Body of pancreas (tissue), 4 donors: Measurements from ENCODE around the gene L3MBTL1. TPM values are rescaled to one million over a fixed set of nuclear protein-coding genes. Genes with fewer than 3 reads are reported as not detected.
A peak's percentile ranks its signal among the peaks of the same experiment; 100 is the strongest.

Experiments
- ATAC-seq: fragments of 150-250 bp; one replicate; pipeline ENCODE4 v1.9.1; 2016
- DNase-seq, 4 donors: peaks; one replicate each; pipeline ENCODE4 v3.0.0-alpha.2; 2019
- H3K27ac ChIP-seq, 4 donors: fragments of 200-600 bp; sonication (generic); 1 replicate in 3 of 4; 2 replicates in 1 of 4; pipeline versions ENCODE4 v1.5.1 to v1.6.1; 2016 to 2019; ENCODE audit warnings: mild to moderate bottlenecking in 1 of 4, mixed read lengths in 1 of 4, moderate library complexity in 1 of 4
- H3K27me3 ChIP-seq, 2 donors: fragments of 200-600 bp; sonication (generic); one replicate each; pipeline ENCODE4 v1.6.0; 2016; ENCODE audit warnings: mild to moderate bottlenecking in 1 of 2
- H3K36me3 ChIP-seq, 2 donors: fragments of 200-600 bp; sonication (generic); replicated peaks in 1 of 2; 2 replicates each; pipeline ENCODE4 v1.5.1; 2016; ENCODE audit warnings: low read depth in 2 of 2; ENCODE audit not compliant: insufficient read depth in 1 of 2
- H3K4me1 ChIP-seq: fragments of 200-600 bp; sonication (generic); one replicate; pipeline ENCODE4 v1.6.0; 2016
- H3K4me3 ChIP-seq, 2 donors: fragments of 200-600 bp; sonication (generic); 1 replicate in 1 of 2; 2 replicates in 1 of 2; pipeline ENCODE4 v1.5.1; 2016 to 2019
- H3K9me3 ChIP-seq, 3 donors: fragments of 200-600 bp; sonication (generic); 1 replicate in 2 of 3; 2 replicates in 1 of 3; pipeline ENCODE4 v1.5.1; 2016
- CTCF ChIP-seq, 7 experiments: fragments of 450-650 bp in 4 of 7; fragments of 200-600 bp in 3 of 7; sonication (generic) in 3 of 7; IDR thresholded peaks; one replicate each; pipeline ENCODE4 v1.5.1; 2016 to 2019; ENCODE audit warnings: antibody characterized with exemption in 7 of 7
- POLR2A ChIP-seq, 3 donors: fragments of 450-650 bp; IDR thresholded peaks; one replicate each; pipeline ENCODE4 v1.6.1; 2016; ENCODE audit warnings: antibody characterized with exemption in 3 of 3, mild to moderate bottlenecking in 2 of 3
- WGBS, 2 donors: methylation state at CpG; one replicate each; pipeline ENCODE4 v1.1.5; 2017; 5-methylcytosine and 5-hydroxymethylcytosine counted together
- intact Hi-C: fragments of 100-400 bp; cut with DNase I; formaldehyde crosslinking; loops from one replicate; pipeline ENCODE4 v1.15.1; 2023
- total RNA-seq, 2 donors: library from RNA; depleted of rRNA; stranded (reverse); fragments of >200 nt; gene quantifications; one replicate each; pipeline ENCODE4 v1.1.0, GENCODE V29; 2016

Gene L3MBTL1
- total RNA-seq, 2 donors from 2014 or later = 4.9 to 10.1 TPM

GRCh38 chr20:43513931-43514647 lies 6.6 kb downstream of the L3MBTL1 start:
- peaks cover 17% of the 10 kb centered on the region for H3K4me1 ChIP-seq
- DNase-seq (peak; percentile 97 to 100 (median 100)), ATAC-seq (peak; percentile 94)
- peak overlapping the region; percentile 11 to 31 for H3K4me3 ChIP-seq
- H3K36me3 ChIP-seq = no peaks in the 10 kb centered on the region
- peak overlapping the region; percentile 10 to 69 (median 56) for H3K27ac ChIP-seq
- H3K9me3 ChIP-seq = no peaks in the 10 kb centered on the region
- WGBS, 2 donors = 43 to 80% methylated on average over 25 to 39 of the region's 39 CpGs
- intact Hi-C loops = no loop called here
- no peaks in the 10 kb centered on the region for H3K27me3 ChIP-seq
- TF ChIP-seq CTCF (IDR thresholded peaks at IDR 0.05) = peak in 4 of 7 experiments; percentile 37 to 58 (median 49)
- peak; percentile 49 to 70 (median 61) for TF ChIP-seq POLR2A (IDR thresholded peaks at IDR 0.05)

- H3K9me3 ChIP-seq = no peaks in the 10 kb centered on the region
- ATAC-seq (no peak), DNase-seq (no peak)
- H3K27ac ChIP-seq = peak overlapping the region; percentile 10 to 69 (median 44)
- H3K27me3 ChIP-seq = no peaks in the 10 kb centered on the region
- peak overlapping the region in 1 of 2 donors; percentile 11 for H3K4me3 ChIP-seq
- 59 to 66% methylated on average over 9 to 12 of the region's 27 CpGs for WGBS, 2 donors
- intact Hi-C loops = no loop called here
- TF ChIP-seq POLR2A (IDR thresholded peaks at IDR 0.05) = no peak
- no peak for TF ChIP-seq CTCF (IDR thresholded peaks at IDR 0.05)
- H3K36me3 ChIP-seq = no peaks in the 10 kb centered on the region
- peaks cover 17% of the 10 kb centered on the region for H3K4me1 ChIP-seq
These were observed 7.1 kb downstream of the L3MBTL1 start for GRCh38 chr20:43514648-43514999.

GRCh38 chr20:43515628-43516027 lies 8.1 kb downstream of the L3MBTL1 start:
- peaks cover 17% of the 10 kb centered on the region for H3K4me1 ChIP-seq
- no peaks in the 10 kb centered on the region for H3K27me3 ChIP-seq
- ATAC-seq = no peak
- intact Hi-C loops = no loop called here
- WGBS, 2 donors = 73 to 79% methylated on average over 2 of the region's 2 CpGs
- DNase-seq = no peak
- TF ChIP-seq CTCF (IDR thresholded peaks at IDR 0.05) (no peak), POLR2A (IDR thresholded peaks at IDR 0.05) (no peak)
- H3K27ac ChIP-seq = no peak overlapping the region
- H3K36me3 ChIP-seq = no peaks in the 10 kb centered on the region
- no peak overlapping the region for H3K4me3 ChIP-seq
- H3K9me3 ChIP-seq = no peaks in the 10 kb centered on the region

GRCh38 chr20:43516251-43516824 lies 8.8 kb downstream of the L3MBTL1 start:
- no peak overlapping the region for H3K4me3 ChIP-seq
- H3K4me1 ChIP-seq = peaks cover 17% of the 10 kb centered on the region
- no peak overlapping the region for H3K27ac ChIP-seq
- no peaks in the 10 kb centered on the region for H3K36me3 ChIP-seq
- no peak for DNase-seq
- WGBS, 2 donors = 79 to 92% methylated on average over 1 of the region's 1 CpG
- intact Hi-C loops = no loop called here
- no peaks in the 10 kb centered on the region for H3K9me3 ChIP-seq
- ATAC-seq = no peak
- no peaks in the 10 kb centered on the region for H3K27me3 ChIP-seq
- TF ChIP-seq POLR2A (IDR thresholded peaks at IDR 0.05) (no peak), CTCF (IDR thresholded peaks at IDR 0.05) (no peak)
